ENCODE data around the gene CCDC73.
A peak's percentile ranks its signal among the peaks of the same experiment; 100 is the strongest.
"Not testable (repeated sequence)": the region's sequence is repeated elsewhere in the genome, so short reads cannot be mapped to it uniquely, and the experiment has no call there.

Gene CCDC73

DNA sequence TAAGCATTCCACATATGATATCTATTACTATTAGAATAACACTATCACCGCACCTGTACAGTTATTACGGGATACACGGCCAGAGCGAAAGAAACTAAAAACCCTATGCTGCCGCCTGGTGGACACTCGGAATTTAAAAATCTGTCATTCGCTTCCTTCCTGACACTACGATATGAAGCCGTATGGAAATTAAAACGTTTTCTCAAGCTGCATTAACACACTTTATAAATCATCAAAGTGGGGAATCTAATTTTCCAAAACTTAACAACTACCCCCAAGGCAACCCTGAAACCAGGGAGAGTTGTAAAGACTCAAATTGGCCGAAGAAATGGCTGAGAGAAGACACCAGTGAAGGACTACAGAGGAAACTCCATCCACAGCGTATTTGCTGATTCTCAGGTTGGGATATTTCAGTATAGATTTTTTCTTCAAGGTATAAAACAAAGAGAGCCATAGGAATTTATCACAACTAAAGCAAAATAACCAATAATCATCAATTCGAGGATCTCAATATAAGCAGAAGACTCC lies 1.4 kb downstream of the CCDC73 start:
- DNase-seq: peak; percentile 31

DNA sequence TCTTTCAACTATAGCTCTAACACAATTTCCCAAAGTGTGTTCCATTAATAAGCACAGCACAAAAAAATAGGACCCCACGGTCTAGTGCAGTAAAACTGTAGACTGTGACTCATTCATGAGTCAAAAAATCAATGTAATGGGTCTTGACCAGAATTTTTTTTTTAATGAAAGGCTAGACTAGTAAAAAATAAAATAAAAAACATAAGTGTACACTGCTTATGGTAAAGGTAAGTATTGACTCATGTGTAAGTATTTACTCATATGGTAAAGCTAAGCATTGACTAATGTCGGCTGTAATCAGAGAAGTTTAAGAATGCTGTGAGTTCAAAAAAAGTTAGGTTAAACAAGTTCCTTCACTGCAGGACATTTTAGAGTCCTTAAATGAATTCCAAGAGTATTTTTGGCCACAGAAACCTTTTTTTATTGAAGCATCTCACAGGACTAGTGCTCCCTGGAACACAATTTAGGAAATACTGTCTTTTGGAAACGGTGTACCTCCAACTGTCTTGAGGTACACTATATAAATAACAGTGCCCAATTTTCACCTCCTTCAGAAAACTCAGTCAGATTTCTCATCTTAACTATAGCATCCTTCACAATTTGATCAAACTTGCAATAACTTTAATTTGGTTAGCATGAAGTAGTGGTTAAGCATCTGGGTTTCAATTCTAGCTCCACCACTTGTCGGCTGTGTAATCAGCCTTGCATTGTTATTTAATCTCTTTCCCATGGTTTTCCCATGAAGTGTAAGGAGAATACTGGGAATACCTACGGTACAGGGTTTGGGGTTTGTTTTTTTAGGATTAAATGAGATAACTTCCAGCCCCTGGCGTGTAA lies 2.1 kb downstream of the CCDC73 start:
- no peak for DNase-seq

DNA sequence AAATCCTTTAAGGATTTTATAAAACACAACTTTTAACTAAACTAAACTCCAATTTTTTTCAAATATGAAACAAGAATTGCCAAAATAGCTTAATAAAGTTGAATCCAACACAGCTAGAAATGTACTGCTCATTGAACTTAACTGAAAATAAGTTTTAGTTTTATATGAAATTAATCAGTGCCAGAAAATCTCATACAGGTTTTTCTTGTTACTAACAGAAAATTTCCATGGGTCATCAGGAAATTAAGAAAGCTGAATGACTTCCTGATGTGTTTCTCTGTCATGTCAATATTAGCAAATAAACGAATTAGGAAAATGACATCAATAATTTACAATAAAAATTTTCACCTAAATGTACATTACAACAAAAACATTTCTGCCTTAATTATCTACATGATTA lies 3.5 kb downstream of the CCDC73 start:
- DNase-seq: no peak

DNA sequence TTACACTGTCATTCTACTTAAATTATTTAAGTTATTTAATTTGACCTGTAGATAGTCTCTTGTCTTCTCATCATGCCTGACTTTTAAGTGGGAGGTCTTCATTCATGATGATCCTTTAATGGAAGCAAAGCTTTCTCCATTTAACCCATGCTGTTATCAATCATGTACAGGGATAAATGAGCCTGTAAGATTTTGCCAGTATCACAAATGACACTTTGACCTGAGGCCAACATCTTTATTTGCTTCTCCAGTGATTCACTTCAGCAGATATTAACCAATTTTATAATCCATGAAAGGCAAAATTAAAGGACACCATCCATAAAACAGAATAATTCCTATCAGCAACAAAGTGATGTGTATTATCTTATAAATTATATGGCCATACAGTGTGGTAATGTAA lies 7.7 kb downstream of the CCDC73 start:
- DNase-seq: no peak

DNA sequence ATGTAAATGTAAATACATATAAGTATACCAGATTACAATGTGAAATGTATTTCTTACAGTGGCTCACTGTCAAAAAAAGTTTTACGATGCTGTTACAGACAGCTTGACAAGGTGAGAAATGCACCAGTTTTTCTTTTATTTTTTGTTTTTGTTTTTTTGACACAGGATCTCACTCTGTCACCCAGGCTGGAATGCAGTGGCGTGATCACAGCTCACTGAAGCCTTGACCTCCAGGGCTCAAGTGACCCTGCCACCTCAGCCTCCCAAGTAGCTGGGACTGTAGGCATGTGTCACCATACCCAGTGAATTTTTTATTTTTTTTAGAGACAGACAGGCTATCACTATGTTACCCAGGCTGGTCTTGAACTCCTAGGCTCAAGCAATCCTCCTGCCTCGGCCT lies 9.2 kb downstream of the CCDC73 start:
- DNase-seq: no peak

DNA sequence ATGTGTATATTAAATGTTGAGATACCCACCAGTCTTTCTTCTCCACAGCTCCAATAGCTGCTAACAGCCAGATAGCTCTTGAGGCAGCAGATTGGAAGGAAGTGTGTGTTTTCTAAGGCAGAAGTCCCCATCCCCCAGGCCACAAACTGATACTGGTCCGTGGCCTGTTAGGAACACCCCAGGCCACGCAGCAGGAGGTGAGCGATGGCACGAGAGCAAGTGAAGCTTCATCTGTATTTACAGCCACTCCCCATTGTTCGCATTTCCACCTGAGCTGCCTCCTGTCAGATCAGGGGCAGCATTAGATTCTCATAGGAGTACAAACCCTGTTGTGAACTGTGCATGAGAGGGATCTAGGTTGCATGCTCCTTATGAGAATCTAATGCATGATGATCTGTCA lies 12.7 kb downstream of the CCDC73 start:
- no peak for DNase-seq

DNA sequence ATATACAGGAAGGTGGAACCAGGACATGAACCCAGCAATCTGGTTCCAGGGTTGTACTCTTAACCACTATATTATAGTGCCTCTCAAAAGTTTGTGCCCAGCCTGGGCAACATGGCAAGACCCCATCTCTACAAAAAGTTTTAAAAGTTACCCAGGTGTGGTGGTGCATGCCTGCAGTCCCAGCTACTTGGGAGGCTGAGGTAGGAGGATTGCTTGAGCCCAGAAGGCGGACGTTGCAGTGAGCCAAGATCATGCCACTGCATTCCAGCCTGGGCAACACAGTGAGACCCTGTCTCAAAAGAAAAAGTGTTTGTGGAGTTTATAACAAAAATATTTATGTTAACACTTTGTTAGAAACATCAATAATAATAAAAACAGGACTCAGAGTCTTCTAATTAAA lies 13.6 kb downstream of the CCDC73 start:
- not testable (repeated sequence) for DNase-seq

DNA sequence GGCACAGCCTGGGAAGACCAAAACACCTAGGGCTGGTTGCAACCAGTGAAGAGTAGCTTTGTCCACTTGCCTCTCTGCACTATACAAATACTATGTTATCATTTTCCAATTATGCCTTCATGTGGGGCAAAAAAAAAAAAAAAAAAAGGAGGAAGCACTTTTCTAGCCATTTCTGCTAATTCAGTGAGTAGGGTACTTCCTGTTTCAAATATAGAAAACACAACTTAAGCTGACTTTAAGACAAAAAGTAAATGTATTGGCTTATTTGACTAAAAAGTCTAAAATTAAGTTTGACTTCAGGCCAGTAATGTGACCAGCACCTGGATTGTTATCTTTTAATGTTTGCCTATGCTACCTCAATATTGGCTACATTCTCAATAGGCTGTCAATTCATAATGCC lies 15.3 kb downstream of the CCDC73 start:
- DNase-seq: no peak

DNA sequence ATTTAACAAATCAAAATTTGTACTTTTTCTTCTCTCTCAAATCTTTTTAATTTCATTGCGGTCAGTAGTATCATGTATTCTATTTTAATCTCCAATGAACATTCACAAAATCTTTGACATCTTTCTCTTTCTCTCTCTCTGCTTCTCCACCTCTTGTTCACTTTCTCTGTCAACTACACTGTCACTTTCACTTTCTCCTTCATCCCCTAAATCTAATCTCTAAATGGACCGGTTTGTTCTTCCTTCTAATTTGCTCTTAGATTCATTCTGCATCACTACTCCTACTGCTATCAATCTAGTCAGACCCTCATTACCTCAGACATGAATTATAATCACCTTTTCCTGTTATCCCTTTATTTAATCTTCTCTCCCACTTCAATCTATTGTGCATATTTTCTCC lies 18.6 kb downstream of the CCDC73 start:
- DNase-seq: no peak

DNA sequence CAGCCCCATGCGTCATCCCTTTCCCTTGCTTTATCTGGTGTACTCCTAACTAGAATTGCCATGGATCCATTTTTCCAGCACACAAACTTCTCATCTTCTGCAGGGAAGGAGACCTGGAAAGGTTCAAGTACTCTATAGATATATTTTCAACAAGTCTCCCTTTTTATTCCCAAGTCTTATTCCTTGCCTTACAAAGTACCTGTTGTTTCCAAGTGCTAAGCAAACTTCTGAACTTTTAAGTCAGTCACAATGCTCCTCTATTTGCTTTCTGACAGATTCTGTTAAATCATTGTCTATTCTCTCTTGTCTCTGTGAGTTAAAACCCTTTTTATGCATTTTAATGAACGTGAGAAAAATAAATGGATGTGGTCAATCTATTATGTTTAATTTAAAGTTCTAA lies 20.4 kb downstream of the CCDC73 start:
- no peak for DNase-seq

DNA sequence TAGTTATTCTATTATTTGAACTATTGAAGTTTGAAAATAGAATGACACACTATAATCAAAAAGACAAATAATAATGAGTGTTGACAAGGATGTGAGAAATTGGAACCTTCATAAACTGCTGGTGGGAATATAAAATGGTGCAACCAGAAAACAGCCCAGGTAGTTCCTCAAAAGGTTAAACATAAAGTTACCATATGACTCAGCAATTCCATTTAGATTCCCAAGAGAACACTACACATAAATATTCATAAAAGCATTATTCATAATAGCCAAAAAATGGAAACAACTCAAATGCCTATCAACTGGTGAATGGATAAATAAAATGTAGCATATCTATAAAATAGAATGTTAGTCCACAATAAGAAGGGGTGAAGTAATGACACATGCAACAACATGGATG lies 21.7 kb downstream of the CCDC73 start:
- DNase-seq: no peak

DNA sequence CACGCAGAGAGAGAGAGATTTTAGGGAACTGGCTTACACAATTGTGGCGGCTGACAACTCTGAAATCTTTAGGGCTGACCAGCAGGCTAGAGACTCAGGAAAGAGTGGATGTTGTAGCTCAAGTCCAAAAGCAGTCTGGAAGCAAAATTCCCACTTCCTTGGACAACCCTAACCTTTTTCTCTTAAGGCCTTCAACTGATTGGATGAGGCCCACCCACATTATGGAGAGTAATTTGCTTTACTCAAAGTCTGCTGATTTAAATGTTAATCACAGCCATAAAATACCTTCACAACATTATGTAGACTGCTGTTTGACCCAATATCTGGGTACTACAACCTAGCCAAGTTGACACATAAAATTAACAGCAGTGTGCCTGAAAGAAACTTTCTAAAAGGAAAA lies 32.7 kb downstream of the CCDC73 start:
- DNase-seq: not testable (repeated sequence)

DNA sequence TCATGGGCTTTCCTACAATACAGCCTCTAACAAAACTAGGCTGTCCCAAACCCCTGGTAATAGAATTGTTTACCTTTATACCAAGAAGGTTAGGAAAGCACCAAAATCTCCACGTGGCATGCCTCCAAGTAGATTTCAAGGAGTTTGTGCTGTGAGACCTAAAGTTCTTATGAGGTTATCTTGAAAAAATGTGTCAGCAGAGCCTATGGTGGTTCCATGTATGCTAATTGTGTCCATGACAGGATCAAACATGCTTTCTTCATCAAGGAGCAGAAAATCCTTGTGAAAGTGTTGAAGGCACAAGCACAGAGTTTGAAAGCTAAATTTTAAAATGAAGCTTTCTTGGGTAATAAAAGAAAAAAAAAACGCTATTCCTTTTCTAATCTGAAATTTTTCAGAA lies 36.2 kb downstream of the CCDC73 start:
- DNase-seq: no peak

DNA sequence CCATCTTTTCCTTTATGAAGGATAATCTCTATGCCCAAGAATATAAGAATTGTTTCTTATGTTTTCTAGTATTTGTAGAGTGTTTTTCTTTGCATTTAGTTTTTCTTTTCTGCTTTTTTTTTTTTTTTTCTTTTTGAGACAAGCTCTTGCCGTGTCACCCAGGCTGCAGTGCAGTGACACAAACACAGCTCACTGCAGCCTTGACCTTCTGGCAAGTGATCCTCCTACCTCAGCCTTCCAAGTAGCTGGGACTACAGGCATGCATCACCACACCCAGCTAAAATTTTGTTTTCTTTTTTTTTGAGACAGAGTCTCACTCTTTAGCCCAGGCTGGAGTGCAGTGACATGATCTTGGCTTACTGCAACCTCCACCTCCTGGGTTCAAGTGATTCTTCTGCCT lies 41.3 kb downstream of the CCDC73 start:
- not testable (repeated sequence) for DNase-seq

DNA sequence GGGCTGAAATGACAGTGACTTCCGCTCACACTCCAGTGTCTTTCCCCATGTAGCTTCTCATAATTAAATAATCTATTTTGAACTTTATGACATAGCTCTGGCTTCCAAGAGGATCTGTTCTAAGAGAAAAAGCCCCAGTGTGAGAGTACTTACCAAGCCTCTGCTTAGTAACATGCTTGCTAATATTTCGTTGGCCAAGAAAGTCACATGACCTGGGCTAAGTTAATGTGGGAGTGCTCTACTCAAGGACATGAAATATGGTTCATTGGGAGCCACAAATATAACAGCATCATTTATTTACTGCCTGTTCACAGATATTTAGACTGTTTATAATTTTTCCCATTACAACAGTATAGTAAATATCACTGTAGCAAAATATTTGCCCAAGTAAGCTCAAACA lies 42.5 kb downstream of the CCDC73 start:
- no peak for DNase-seq

DNA sequence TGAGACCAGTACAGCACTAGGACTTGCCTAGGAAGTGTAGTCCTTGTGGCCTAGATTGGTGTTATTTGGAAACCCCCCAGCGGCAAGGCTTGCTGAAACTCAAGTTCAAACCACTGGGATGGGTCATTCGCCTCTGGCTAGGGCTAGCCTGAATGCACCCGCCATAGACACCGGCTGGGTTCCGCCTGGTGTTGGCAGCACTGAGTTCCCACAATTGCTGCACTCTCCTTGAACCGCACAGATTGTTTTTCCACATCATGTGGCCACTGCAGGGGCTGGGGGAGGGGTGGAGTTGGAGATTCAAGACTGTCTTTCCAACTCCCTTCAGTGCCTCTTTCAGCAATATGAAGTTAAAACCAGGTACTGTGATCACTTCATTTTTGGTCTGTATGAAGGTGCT lies 43.1 kb downstream of the CCDC73 start:
- no peak for DNase-seq

DNA sequence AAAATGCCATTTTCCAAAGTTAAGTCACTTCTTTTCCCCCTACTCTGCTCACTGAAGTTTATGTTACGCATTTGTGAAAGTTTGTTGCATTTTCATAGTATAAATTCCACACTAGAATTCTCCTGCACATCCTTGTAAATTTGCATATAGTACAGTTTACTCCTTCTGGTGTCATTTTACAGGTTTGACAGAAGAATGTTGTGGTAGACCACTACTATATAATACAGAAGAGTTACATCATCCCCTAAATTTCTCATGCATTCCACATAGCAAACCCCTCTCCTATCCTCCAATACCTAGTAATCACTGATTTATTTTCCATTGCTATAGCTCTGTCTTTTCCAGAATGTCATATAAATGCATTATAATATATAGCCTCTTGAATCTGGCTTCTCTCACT lies 64.5 kb downstream of the CCDC73 start:
- no peak for DNase-seq

DNA sequence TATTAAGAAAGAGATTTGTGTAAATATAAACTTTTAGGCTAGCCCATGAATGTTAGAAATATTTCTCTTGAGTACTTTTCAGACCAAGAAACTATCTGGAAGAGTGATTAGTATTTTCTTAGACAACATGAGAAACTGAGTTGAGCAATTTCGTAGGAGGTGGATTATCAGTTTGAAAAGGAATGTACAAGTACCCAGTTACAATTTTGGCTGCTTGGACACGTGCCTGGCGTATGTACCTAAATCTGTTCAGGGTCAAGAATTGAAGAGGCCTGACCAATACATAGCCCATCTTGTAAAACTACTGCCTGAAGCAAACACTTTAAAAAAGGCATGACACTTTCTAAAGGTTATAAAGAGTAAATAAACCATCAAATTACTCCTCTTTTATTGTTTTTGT lies 71.1 kb downstream of the CCDC73 start:
- no peak for DNase-seq

DNA sequence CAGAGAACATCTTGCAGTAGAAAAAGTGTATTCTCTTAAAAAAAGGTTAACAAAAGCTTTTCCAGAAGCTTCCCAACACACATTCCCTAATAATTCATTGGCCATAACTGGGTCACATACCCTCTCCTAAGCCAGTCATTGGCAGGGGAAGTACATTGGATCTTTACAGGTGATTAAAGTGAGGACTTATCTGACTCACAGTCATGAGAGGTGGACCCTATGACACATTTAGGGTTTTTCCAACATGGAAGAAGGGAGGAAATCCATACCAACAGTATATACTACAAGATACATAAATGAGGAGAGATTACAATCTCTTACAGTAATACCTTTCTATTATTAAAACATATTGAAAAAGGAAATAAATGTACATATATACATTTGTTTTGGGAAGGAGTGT lies 72.2 kb downstream of the CCDC73 start:
- no peak for DNase-seq

DNA sequence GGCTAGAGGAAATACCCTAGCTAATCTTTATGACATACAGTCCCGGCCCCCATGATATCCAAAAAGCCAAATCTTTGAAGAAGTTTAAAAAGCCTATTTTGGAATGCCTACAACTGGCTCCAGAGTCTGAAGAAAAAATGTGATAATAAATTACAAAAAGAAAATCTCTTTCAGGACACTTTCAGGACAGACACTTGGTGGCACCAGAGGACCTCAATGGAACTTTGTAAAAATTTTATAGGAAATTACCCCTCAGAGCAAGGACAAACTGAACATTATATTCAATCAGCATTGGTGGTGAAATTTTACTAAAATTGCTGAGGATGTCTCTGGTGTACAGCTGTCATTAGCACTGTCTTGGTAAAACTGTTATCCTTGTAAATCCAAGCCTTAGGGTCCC lies 81.0 kb downstream of the CCDC73 start:
- DNase-seq: no peak

DNA sequence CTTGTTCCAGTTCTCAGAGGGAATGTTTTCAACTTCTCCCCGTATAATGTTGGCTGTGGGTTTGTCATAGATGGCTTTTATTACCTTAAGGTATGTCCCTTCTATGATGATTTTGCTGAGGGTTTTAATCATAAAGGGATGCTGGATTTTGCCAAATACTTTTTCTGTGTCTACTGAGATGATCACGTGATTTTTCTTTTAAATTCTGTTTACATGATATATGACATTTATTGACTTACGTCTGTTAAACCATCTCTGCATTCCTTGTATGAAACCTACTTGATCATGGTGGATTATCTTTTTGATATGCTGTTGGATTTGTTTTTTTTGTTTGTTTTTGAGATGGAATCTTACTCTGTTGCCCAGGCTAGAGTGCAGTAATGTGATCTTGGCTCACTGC lies 85.5 kb downstream of the CCDC73 start:
- not testable (repeated sequence) for DNase-seq

DNA sequence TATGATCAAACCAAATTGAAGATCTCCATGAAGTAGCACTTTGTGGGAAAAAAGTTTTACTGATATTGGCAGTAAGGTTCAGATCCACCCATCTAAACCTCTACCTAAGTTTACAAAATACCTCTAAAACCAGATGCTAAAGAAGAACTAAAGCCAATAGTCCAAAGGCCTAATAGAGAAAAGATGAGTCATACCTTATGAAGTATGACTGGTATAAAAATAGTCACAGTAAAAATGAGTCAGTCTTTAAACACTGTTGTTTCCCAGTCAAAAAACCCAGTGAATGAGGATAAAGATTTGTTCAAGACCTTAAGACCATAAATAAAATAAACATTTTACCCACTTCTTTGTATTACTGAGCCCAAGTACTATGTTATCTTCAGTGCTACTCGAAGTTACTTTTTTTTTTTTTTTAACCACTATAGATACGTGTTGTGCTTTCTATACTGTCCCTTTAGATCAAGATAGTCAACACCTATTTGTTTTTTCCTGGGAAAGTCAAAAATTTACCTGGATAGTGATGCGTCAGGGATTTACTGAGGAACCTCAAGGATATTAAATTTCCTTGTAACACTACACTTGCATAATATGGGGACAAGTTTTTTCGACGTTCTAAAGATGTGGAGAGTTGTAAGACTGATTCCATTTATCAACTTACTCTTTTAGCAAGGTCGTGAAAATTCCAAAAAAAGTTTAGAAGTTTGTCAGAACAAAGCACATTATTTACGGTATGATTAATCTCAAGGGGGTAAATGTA lies 87.3 kb downstream of the CCDC73 start:
- DNase-seq: peak; percentile 17

DNA sequence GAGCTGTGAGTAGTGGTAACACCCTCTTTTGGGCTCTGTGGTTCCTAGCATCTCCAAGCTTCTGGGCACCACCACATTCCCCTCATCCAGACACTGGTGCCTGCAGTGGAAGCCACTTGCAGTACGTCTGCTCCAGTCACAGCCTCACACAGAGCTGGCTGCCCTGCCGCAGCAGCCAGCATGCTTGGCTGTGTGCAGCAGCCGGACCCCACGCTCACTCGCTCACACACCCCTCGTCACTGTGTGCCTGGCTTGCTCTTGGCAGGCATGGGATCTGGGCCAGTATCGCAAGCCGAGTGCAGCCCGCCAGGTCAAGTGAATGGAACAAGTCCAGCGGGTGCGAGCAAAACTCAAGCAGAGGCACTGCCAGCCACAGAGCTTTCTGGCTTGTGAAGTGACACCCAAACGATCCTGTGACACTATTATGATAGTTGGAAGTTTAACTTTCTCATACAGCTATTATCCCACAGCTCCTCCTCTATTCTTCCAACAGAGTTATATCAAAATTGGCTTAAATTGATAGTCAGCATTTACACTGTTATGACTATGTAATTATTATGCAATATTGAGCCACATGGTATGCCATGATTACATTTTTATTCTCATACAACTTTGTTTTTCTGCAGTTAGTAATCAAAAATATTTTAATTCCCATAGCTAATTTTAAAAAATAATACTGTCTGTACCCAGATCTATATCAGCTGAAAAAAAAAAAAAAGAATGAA lies 89.0 kb downstream of the CCDC73 start:
- no peak for DNase-seq

DNA sequence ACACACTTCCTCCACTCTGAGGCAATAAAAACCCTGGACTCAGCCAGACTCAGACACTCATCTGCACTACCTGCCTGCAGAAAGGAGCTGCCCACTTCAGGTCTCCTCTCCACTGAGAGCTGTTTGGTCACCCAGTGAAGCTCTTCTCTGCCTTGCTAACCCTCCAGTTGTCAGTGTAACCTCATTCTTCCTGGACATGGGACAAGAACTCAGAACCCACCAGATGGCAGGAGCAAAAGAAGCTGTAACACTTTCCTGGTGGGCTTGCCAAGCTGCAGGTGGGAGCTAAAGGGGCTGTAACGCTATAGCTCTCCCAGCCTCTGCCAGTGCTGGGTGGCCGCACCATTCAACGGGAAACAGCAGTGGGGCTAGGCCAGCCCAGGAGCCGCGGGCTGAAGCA lies 89.7 kb downstream of the CCDC73 start:
- no peak for DNase-seq

Data from 8988T (cell line).